WERI-Rb-1 (cell line): Measurements from ENCODE around the gene BCL2.

Source experiments
- DNase-seq: peaks from one replicate; pipeline ENCODE4 v3.0.0-alpha.2; 2020
- H3K27ac ChIP-seq: fragments of 250-450 bp; sonication (Bioruptor Pico); 2 replicates; pipeline ENCODE4 v1.5.1; 2020; ENCODE audit warnings: mild to moderate bottlenecking, moderate library complexity
- H3K27me3 ChIP-seq: fragments of 250-450 bp; sonication (Bioruptor Pico); 2 replicates; pipeline ENCODE4 v1.5.1; 2021; ENCODE audit warnings: mild to moderate bottlenecking, low read depth, moderate library complexity; ENCODE audit not compliant: insufficient read depth, severe bottlenecking
- H3K36me3 ChIP-seq: fragments of 250-450 bp; sonication (Bioruptor Pico); 2 replicates; pipeline ENCODE4 v1.5.1; 2020; ENCODE audit warnings: mild to moderate bottlenecking, moderate library complexity
- H3K4me3 ChIP-seq: 2 replicates; pipeline ENCODE4 v1.5.1; 2011; ENCODE audit warnings: low read depth, mild to moderate bottlenecking, control low read depth, low read length
- H3K9me3 ChIP-seq: fragments of 250-450 bp; sonication (Bioruptor Pico); 2 replicates; pipeline ENCODE4 v1.5.1; 2021; ENCODE audit warnings: mild to moderate bottlenecking, moderate library complexity; ENCODE audit not compliant: severe bottlenecking
- CTCF ChIP-seq: IDR thresholded peaks from 2 replicates; pipeline ENCODE4 v1.5.1; 2011; ENCODE audit warnings: low read depth, mild to moderate bottlenecking, control low read depth, inconsistent platforms, low read length

BCL2 gene

GRCh38 chr18:63119647-63120046 lies 199.9 kb downstream of the BCL2 start:
- no peaks in the 10 kb centered on the region for H3K27me3 ChIP-seq
- peak; percentile 49 for DNase-seq
- TF ChIP-seq CTCF: peak; percentile 74

GRCh38 chr18:63113899-63114565 lies 205.5 kb downstream of the BCL2 start:
- Histone ChIP-seq H3K9me3 (no peaks in the 10 kb centered on the region), H3K27ac (no peak overlapping the region), H3K27me3 (no peaks in the 10 kb centered on the region), H3K36me3 (no peaks in the 10 kb centered on the region), H3K4me3 (no peak overlapping the region)
- no peak for TF ChIP-seq CTCF
- no peak for DNase-seq

More at GRCh38 chr18:63119647-63120046, 199.9 kb downstream of the BCL2 start:
- no peak overlapping the region for H3K4me3 ChIP-seq
- no peaks in the 10 kb centered on the region for H3K9me3 ChIP-seq
- no peak overlapping the region for H3K27ac ChIP-seq
- H3K36me3 ChIP-seq: no peaks in the 10 kb centered on the region

- no peak for DNase-seq
- H3K4me3 ChIP-seq: no peak overlapping the region
- H3K27ac ChIP-seq: no peak overlapping the region
- H3K36me3 ChIP-seq: no peaks in the 10 kb centered on the region
- H3K9me3 ChIP-seq: no peaks in the 10 kb centered on the region
- no peaks in the 10 kb centered on the region for H3K27me3 ChIP-seq
- no peak for TF ChIP-seq CTCF
These were observed 206.9 kb downstream of the BCL2 start for GRCh38 chr18:63112706-63113105.

- no peak for DNase-seq
- Histone ChIP-seq H3K4me3 (no peak overlapping the region), H3K36me3 (no peaks in the 10 kb centered on the region), H3K9me3 (no peaks in the 10 kb centered on the region), H3K27me3 (no peaks in the 10 kb centered on the region), H3K27ac (no peak overlapping the region)
- no peak for TF ChIP-seq CTCF
These were observed 207.7 kb downstream of the BCL2 start for GRCh38 chr18:63111671-63112402.

- TF ChIP-seq CTCF: no peak
- H3K9me3 ChIP-seq: no peaks in the 10 kb centered on the region
- H3K4me3 ChIP-seq: no peak overlapping the region
- DNase-seq: no peak
- no peak overlapping the region for H3K27ac ChIP-seq
- no peaks in the 10 kb centered on the region for H3K27me3 ChIP-seq
- no peaks in the 10 kb centered on the region for H3K36me3 ChIP-seq
These were observed 209.8 kb downstream of the BCL2 start for GRCh38 chr18:63109802-63110201.

GRCh38 chr18:63109022-63109421 lies 210.5 kb downstream of the BCL2 start:
- DNase-seq: no peak
- TF ChIP-seq CTCF: no peak
- H3K27ac ChIP-seq: no peak overlapping the region
- no peaks in the 10 kb centered on the region for H3K36me3 ChIP-seq
- H3K27me3 ChIP-seq: no peaks in the 10 kb centered on the region
- H3K4me3 ChIP-seq: no peak overlapping the region
- no peaks in the 10 kb centered on the region for H3K9me3 ChIP-seq
